Progenitor cell of endocrine pancreas (in vitro differentiated cells): ENCODE measurements around the gene CNTROB. TPM values are rescaled to one million over a fixed set of nuclear protein-coding genes. Genes with fewer than 3 reads are reported as not detected.

Experiments
- DNase-seq: peaks from one replicate; pipeline ENCODE4 v3.0.0; 2021; ENCODE audit warnings: low spot score; ENCODE audit not compliant: unreplicated experiment
- H3K27ac Mint-ChIP-seq: 2 replicates; pipeline ENCODE4 v1.8.0; 2021; ENCODE audit warnings: mild to moderate bottlenecking, moderate library complexity, mixed read lengths
- H3K27me3 Mint-ChIP-seq: 2 replicates; pipeline ENCODE4 v1.8.0; 2021; ENCODE audit warnings: mixed read lengths
- H3K36me3 Mint-ChIP-seq: 2 replicates; pipeline ENCODE4 v1.8.0; 2022; ENCODE audit warnings: mixed read lengths; ENCODE audit not compliant: insufficient read depth
- H3K4me1 Mint-ChIP-seq: 2 replicates; pipeline ENCODE4 v1.8.0; 2021; ENCODE audit warnings: low read depth, mixed read lengths
- H3K4me3 Mint-ChIP-seq: 2 replicates; pipeline ENCODE4 v1.8.0; 2021; ENCODE audit warnings: low read depth, mild to moderate bottlenecking, moderate library complexity, mixed read lengths
- H3K9me3 Mint-ChIP-seq: 2 replicates; pipeline ENCODE4 v1.8.0; 2021; ENCODE audit warnings: low read depth, mixed read lengths
- CTCF ChIP-seq: fragments of 200-600 bp; sonication (generic); IDR thresholded peaks from one replicate; pipeline ENCODE4 v1.5.0; 2021; ENCODE audit warnings: antibody characterized with exemption, mild to moderate bottlenecking; ENCODE audit not compliant: unreplicated experiment
- total RNA-seq: library from RNA; stranded (reverse); gene quantifications from 2 replicates; pipeline ENCODE4 v1.2.1, GENCODE V29; 2021

Gene CNTROB
- total RNA-seq, 1 donor from 2014 or later = 51.6 TPM

- no peaks in the 10 kb centered on the region for H3K27me3 Mint-ChIP-seq
- no peak for TF ChIP-seq CTCF
- H3K4me1 Mint-ChIP-seq = peaks cover 22% of the 10 kb centered on the region
- no peak overlapping the region for H3K27ac Mint-ChIP-seq
- H3K9me3 Mint-ChIP-seq = no peaks in the 10 kb centered on the region
- H3K36me3 Mint-ChIP-seq = peaks cover 26% of the 10 kb centered on the region
- DNase-seq = no peak
- no peak overlapping the region for H3K4me3 Mint-ChIP-seq
These were observed 3.9 kb downstream of the CNTROB start for GRCh38 chr17:7935859-7936258.

- H3K27ac Mint-ChIP-seq = no peak overlapping the region
- DNase-seq = no peak
- TF ChIP-seq CTCF = no peak
- H3K9me3 Mint-ChIP-seq = no peaks in the 10 kb centered on the region
- no peak overlapping the region for H3K4me3 Mint-ChIP-seq
- peaks cover 2% of the 10 kb centered on the region for H3K4me1 Mint-ChIP-seq
- H3K36me3 Mint-ChIP-seq = peaks cover 30% of the 10 kb centered on the region
- H3K27me3 Mint-ChIP-seq = no peaks in the 10 kb centered on the region
These were observed 8.0 kb downstream of the CNTROB start for GRCh38 chr17:7940034-7940433.

GRCh38 chr17:7940743-7941142, 8.7 kb downstream of the CNTROB start:
- Mint-ChIP-seq H3K36me3 (peaks cover 28% of the 10 kb centered on the region), H3K27ac (no peak overlapping the region)
- no peak for DNase-seq

GRCh38 chr17:7943291-7943690, 11.3 kb downstream of the CNTROB start:
- Mint-ChIP-seq H3K36me3 (peaks cover 24% of the 10 kb centered on the region), H3K4me1 (no peaks in the 10 kb centered on the region), H3K27ac (no peak overlapping the region), H3K27me3 (no peaks in the 10 kb centered on the region), H3K4me3 (no peak overlapping the region), H3K9me3 (no peaks in the 10 kb centered on the region)
- no peak for TF ChIP-seq CTCF
- DNase-seq = no peak

More at GRCh38 chr17:7940743-7941142, 8.7 kb downstream of the CNTROB start:
- H3K4me1 Mint-ChIP-seq = no peaks in the 10 kb centered on the region
- no peaks in the 10 kb centered on the region for H3K9me3 Mint-ChIP-seq
- no peak overlapping the region for H3K4me3 Mint-ChIP-seq
- TF ChIP-seq CTCF = no peak
- no peaks in the 10 kb centered on the region for H3K27me3 Mint-ChIP-seq

GRCh38 chr17:7944326-7944725, 12.3 kb downstream of the CNTROB start:
- Mint-ChIP-seq H3K27ac (no peak overlapping the region), H3K27me3 (no peaks in the 10 kb centered on the region), H3K4me1 (no peaks in the 10 kb centered on the region), H3K36me3 (peaks cover 29% of the 10 kb centered on the region), H3K4me3 (no peak overlapping the region), H3K9me3 (no peaks in the 10 kb centered on the region)
- TF ChIP-seq CTCF = no peak
- no peak for DNase-seq
